ENCODE results near the gene SMAGP. TPM values are rescaled to one million over a fixed set of nuclear protein-coding genes. Genes with fewer than 3 reads are reported as not detected.
"Not testable (repeated sequence)": the region's sequence is repeated elsewhere in the genome, so short reads cannot be mapped to it uniquely, and the experiment has no call there.

The SMAGP gene
- total and polyA plus RNA-seq, 2 of the 4 experiments (the other 2 are of a cell fraction) = 12.2 to 42.7 TPM

GRCh38 chr12:51306507-51306906, 36.3 kb upstream of the SMAGP start:
- Histone ChIP-seq H3K9ac (ENCODE audit: low read depth, low read length) (no peak overlapping the region), H3K14ac (replicated peaks; ENCODE audit: low read depth, low read length) (no peak overlapping the region), H3K23ac (ENCODE audit: low read depth, low read length) (no peak overlapping the region), H3K36me3 (ENCODE audit: control insufficient read depth, insufficient read depth, low read length) (no peaks in the 10 kb centered on the region), H3K4ac (ENCODE audit: low read depth, low read length) (no peak overlapping the region), H2BK120ac (ENCODE audit: low read depth, low read length) (no peak overlapping the region), H3K9me1 (ENCODE audit: insufficient read depth, low read length) (0 out of 2 replicates have a peak, but pooled peaks cover 4% of the 10 kb centered on the region), H4K8ac (ENCODE audit: low read depth in 2 of 2, low read length in 2 of 2) (no peak overlapping the region), H2AK5ac (ENCODE audit: low read depth, low read length) (no peak overlapping the region), H2BK5ac (ENCODE audit: low read depth, low read length, poor library complexity, severe bottlenecking) (no peak overlapping the region), H4K5ac (ENCODE audit: low read depth, low read length) (no peak overlapping the region), H2AK9ac (replicated peaks; ENCODE audit: low read depth, low read length, poor library complexity) (no peak overlapping the region), H2BK20ac (ENCODE audit: low read depth, low read length) (no peak overlapping the region), H3K4me3 (ENCODE audit: insufficient read depth, low read depth, low read length) (no peak overlapping the region), H2AFZ (replicated peaks; ENCODE audit: low read length, poor library complexity) (no peak overlapping the region), H3K27ac (ENCODE audit: insufficient read depth, low read length) (no peak overlapping the region), H2BK15ac (ENCODE audit: low read depth, low read length) (no peak overlapping the region), H3K18ac (ENCODE audit: low read depth, low read length) (no peak overlapping the region), H3K9me3 (ENCODE audit: control insufficient read depth, insufficient read depth, low read length) (no peaks in the 10 kb centered on the region), H3K4me2 (ENCODE audit: low read depth, low read length) (no peak overlapping the region), H3K27me3 (ENCODE audit: control insufficient read depth, insufficient read depth, low read length) (peaks cover 8% of the 10 kb centered on the region), H3K4me1 (ENCODE audit: control insufficient read depth, insufficient read depth, low read length) (peaks cover 2% of the 10 kb centered on the region; the same call in 1 of the 2 replicates), H3K56ac (ENCODE audit: extremely low read depth, insufficient read depth, low read length) (no peak overlapping the region), H4K91ac (ENCODE audit: insufficient read depth, low read depth, low read length) (no peak overlapping the region), H3K79me1 (ENCODE audit: low read depth in 1 of 2, low read length in 2 of 2) (no peaks in the 10 kb centered on the region), H4K20me1 (ENCODE audit: insufficient read depth, low read length) (no peaks in the 10 kb centered on the region)
- no peak for TF ChIP-seq NFE2L2 (IDR thresholded peaks at IDR 0.05; ENCODE audit: low read depth, low read length)
- TF ChIP-seq MAFK (IDR thresholded peaks at IDR 0.05; ENCODE audit: low read depth, low read length) = no peak
- dilution Hi-C loops (cut with HindIII; ENCODE audit: low sequenced_read_pairs, unreplicated experiment) = no loop called here
- BruUV-seq (replicated peaks) = no TSS peak
- ChIA-PET POLR2A (ENCODE audit: unreplicated experiment) (no interaction called here), CTCF (interaction anchor here (1.0 kb wide), 2 partner anchors 35 to 54 kb away, joined by 3 read pairs; no protein-coding TSS in a partner anchor)
- in situ Hi-C loops (cut with MboI; ENCODE audit: low sequenced_read_pairs) = no loop called here
- intact Hi-C loops (cut with micrococcal nuclease) = no loop called here
- DNase-seq = no peak
- no peak for ATAC-seq (ENCODE audit: low read depth)
- WGBS, 2 experiments (ENCODE audit: extremely low coverage in 2 of 2, insufficient read length in 1 of 2) = 100% methylated on average over 2 of the region's 5 CpGs; no CpG with 5 or more reads in 1 of the 2 experiments

GRCh38 chr12:51300768-51301167, 30.6 kb upstream of the SMAGP start:
- intact Hi-C loops (cut with micrococcal nuclease) = loop anchor here (5.0 kb wide), 1 partner anchor 397 kb away; no protein-coding TSS in a partner anchor
- dilution Hi-C loops (cut with HindIII; ENCODE audit: low sequenced_read_pairs, unreplicated experiment); POLR2A ChIA-PET (ENCODE audit: unreplicated experiment): not testable (repeated sequence)

More at GRCh38 chr12:51300768-51301167, 30.6 kb upstream of the SMAGP start:
- H3K27ac ChIP-seq (ENCODE audit: insufficient read depth, low read length); ATAC-seq (ENCODE audit: low read depth); H3K36me3 ChIP-seq (ENCODE audit: control insufficient read depth, insufficient read depth, low read length); H2AK5ac ChIP-seq (ENCODE audit: low read depth, low read length); H2AK9ac ChIP-seq (replicated peaks; ENCODE audit: low read depth, low read length, poor library complexity); BruUV-seq (replicated peaks); H4K91ac ChIP-seq (ENCODE audit: insufficient read depth, low read depth, low read length); H4K20me1 ChIP-seq (ENCODE audit: insufficient read depth, low read length); H3K18ac ChIP-seq (ENCODE audit: low read depth, low read length); H3K9ac ChIP-seq (ENCODE audit: low read depth, low read length); H3K79me1 ChIP-seq (ENCODE audit: low read depth in 1 of 2, low read length in 2 of 2); H3K9me3 ChIP-seq (ENCODE audit: control insufficient read depth, insufficient read depth, low read length); H2BK15ac ChIP-seq (ENCODE audit: low read depth, low read length); H3K23ac ChIP-seq (ENCODE audit: low read depth, low read length); H3K56ac ChIP-seq (ENCODE audit: extremely low read depth, insufficient read depth, low read length); H3K4me1 ChIP-seq (ENCODE audit: control insufficient read depth, insufficient read depth, low read length); H3K4ac ChIP-seq (ENCODE audit: low read depth, low read length); H3K4me2 ChIP-seq (ENCODE audit: low read depth, low read length); H3K9me1 ChIP-seq (ENCODE audit: insufficient read depth, low read length); H3K4me3 ChIP-seq (ENCODE audit: insufficient read depth, low read depth, low read length); H2BK20ac ChIP-seq (ENCODE audit: low read depth, low read length); H4K8ac ChIP-seq (ENCODE audit: low read depth in 2 of 2, low read length in 2 of 2); H2BK5ac ChIP-seq (ENCODE audit: low read depth, low read length, poor library complexity, severe bottlenecking); H3K14ac ChIP-seq (replicated peaks; ENCODE audit: low read depth, low read length); H2AFZ ChIP-seq (replicated peaks; ENCODE audit: low read length, poor library complexity); in situ Hi-C loops (cut with MboI; ENCODE audit: low sequenced_read_pairs); H4K5ac ChIP-seq (ENCODE audit: low read depth, low read length); H2BK120ac ChIP-seq (ENCODE audit: low read depth, low read length): not testable (repeated sequence)
- peak; percentile 8 for DNase-seq
- no CpG with 5 or more reads among the region's 10 CpGs for WGBS, 2 experiments (ENCODE audit: extremely low coverage in 2 of 2, insufficient read length in 1 of 2)
- H3K27me3 ChIP-seq (ENCODE audit: control insufficient read depth, insufficient read depth, low read length) = peaks cover 16% of the 10 kb centered on the region
- CTCF ChIA-PET = interaction anchor here (1.0 kb wide), 1 partner anchor 38 kb away, joined by 3 read pairs; no protein-coding TSS in a partner anchor

Measured in IMR-90 (cell line).